GM12891 (cell line): Measurements from ENCODE around the gene RASSF4.

ENCODE experiments used
- PAX5 ChIP-seq: IDR thresholded peaks from 2 replicates; pipeline ENCODE4 v1.6.1; 2011; ENCODE audit warnings: low read length, moderate library complexity, mild to moderate bottlenecking; ENCODE audit not compliant: insufficient read depth, severe bottlenecking
- POLR2A ChIP-seq: IDR thresholded peaks from 2 replicates; pipeline ENCODE4 v1.6.1; 2011; ENCODE audit warnings: low read depth, low read length, control low read depth
- POLR2AphosphoS5 ChIP-seq: IDR thresholded peaks from 2 replicates; pipeline ENCODE4 v1.6.1; 2011; ENCODE audit warnings: low read depth, low read length, control low read depth
- SPI1 ChIP-seq: IDR thresholded peaks from 2 replicates; pipeline ENCODE4 v1.6.1; 2011; ENCODE audit warnings: low read depth, low read length, control low read depth
- TAF1 ChIP-seq: IDR thresholded peaks from 2 replicates; pipeline ENCODE4 v1.6.1; 2011; ENCODE audit warnings: low read depth, low read length, control low read depth

DNA sequence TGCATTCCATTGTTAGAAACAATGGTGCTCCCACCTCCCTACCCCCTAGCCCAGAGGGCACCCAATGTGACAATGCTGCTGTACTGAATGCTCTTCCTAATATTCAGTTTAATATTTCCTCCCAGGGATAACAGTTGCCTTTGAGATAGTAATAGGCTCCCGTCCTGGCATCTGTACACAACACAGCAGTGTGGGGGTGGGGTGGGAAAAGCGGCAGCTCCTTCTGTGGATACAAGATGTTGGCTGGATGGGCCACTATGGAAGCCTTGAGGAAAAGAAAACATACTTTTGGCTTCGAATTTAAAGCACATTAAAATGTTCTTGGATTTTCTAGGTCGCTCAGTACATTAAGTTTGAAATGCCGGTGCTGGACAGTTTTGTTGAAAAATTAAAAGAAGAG lies 32.0 kb downstream of the RASSF4 start:
- TF ChIP-seq TAF1 (no peak), POLR2A (no peak), POLR2AphosphoS5 (no peak), PAX5 (no peak), SPI1 (no peak)
